HG02981 (cell line): ENCODE results near the gene TLX2.

ENCODE experiments used
- ATAC-seq: cut with Tn5 transposase; IDR thresholded peaks from one replicate; pipeline ENCODE4 v1.9.1; 2021; ENCODE audit warnings: mild to moderate bottlenecking, moderate library complexity; ENCODE audit not compliant: unreplicated experiment

The TLX2 gene

GRCh38 chr2:74530239-74531187 lies 16.3 kb downstream of the TLX2 start:
- peak; percentile 31 for ATAC-seq

GRCh38 chr2:74531666-74532065 lies 17.4 kb downstream of the TLX2 start:
- ATAC-seq: no peak

GRCh38 chr2:74532222-74532621 lies 18.0 kb downstream of the TLX2 start:
- ATAC-seq: no peak

DNA sequence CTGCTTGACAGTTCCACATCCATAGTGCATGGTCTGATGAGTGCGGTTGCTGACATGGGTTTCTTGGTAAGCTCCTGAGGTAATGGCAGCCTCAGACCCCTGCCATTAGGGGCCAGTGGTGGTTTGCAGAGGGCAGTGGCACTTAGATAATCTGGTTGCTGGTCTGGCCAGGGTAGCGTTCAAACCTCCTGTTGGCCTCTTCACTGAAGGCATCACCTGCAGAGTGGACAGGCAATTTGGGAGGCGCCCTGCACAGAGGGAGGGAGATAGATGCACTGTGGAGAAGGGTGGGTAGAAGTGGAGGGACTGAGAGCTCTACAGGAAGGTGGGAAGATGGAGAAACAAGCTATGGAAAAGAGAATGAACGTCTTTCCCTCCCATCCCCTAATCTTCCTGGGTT lies 19.2 kb downstream of the TLX2 start:
- no peak for ATAC-seq

DNA sequence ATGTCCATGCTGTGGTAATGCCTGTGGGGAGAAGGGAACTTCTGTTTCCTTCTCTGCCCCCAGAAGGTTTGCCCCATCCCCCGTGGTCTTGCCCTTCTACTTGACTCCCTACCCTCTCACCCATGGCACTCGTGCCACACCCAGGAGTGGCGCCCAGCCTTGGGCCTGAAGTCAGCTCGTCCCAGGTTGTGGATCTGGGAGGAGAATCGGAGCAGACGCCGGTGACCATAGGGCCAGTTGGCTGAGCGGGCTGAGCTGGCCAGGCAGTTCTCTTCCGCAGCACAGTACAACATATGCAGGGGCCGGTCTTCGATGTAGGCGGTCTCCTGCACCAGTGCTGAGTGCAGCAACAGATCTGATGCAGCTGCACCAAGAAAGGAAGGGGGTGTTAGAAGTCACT lies 20.2 kb downstream of the TLX2 start:
- no peak for ATAC-seq

DNA sequence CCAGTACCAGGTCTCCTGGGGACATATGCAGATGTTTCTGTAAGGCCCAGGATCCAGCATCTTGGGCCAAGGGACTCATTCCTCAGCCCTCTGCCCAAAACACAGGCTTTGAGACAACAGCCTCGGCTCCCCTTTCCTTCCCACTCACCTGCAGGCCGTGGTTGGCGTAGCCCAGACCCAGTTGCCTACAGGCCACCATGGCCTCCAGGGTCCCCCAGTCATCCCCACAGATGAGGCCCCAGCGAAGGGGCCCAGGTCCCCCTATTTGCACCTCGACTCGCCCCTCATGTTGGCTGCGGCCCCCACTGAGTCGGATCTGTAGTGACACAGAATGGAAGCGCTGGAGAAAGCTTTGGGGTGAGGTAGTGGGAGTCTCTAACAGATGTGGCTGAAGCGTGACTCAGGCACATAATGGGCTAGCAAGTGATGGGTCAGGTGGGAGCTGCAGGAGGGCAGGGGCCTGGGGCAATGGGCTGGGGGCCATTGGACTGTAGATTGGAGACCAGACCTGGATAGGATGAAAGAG lies 21.3 kb downstream of the TLX2 start:
- no peak for ATAC-seq

DNA sequence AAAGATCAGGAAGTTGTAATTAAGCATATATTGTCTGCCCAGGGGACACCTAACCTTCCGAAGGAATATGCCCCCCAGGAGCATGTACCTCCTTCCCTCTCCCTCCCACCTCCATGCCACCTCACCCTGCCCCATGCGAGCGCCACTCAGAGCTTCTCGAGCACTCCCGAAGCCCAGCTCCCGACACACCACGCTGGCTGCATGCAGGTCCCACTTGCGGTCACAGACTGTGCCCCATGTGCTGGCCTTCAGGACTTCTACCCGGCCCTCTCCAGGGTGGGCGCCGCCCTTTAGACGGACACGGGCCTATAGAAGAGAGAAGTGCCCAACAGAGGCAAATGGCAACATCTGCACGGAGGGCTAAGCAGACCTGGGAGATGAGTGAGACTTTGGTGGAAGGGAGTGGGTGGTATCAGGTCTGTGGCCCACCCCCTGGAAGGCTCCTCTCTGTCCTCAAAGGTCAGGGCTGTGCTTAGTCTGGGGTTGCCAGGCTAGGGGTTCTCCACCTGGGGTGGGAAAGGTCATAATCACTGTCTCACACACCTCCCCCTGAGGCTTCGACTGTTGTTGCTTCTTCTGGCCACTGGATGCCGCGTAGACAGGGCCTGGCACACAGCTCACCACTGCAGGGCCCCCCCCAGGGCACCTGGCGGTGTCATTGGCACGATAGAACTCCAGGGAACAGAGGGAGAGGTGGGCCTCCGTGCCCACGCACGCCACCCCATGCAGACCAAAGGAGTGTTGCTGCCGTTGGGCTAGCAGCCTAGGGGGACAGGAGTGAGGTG lies 22.1 kb downstream of the TLX2 start:
- no peak for ATAC-seq

DNA sequence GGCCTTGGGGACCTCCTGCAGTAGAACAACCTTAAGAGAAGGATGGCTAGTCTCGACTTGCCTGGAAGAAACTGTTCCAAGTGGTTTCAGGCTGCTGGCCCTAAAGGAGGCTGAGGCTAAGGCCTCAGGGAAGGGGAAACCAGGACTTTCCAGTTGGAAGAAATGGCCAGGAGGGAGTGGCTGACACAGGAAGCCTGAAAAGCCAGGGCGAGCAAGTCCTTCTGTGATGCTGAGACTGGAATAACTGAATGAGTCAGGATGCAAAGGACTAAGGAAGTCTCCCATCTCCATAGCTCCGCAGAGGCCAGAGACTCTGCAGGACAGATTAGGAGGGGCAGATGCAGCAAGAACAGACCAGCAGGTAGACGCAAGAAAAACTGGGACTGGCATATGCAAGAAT lies 22.9 kb downstream of the TLX2 start:
- no peak for ATAC-seq

DNA sequence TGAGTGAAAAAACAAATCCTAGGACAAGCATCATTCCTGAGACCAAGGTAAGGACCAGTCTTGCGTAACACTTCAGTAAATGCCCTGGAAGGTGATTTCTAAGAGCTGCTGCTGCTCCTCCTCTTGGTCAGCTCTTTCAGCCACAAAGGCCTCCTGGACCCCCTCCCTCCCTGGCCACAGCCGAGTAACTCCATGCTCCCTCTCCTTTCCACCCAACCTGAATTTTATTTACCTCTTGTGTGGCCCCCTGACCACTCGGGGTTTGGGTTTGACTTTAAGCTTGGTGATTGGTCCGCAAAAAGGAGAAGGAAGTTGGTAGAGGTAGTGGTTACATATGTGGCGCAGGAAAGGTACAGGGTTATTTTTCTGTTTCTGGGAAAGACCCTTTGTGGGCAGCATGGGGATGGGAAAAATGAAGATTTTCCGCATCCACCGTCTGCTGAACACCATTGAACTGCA lies 24.7 kb downstream of the TLX2 start:
- no peak for ATAC-seq

GRCh38 chr2:74540291-74540690 lies 26.0 kb downstream of the TLX2 start:
- no peak for ATAC-seq

DNA sequence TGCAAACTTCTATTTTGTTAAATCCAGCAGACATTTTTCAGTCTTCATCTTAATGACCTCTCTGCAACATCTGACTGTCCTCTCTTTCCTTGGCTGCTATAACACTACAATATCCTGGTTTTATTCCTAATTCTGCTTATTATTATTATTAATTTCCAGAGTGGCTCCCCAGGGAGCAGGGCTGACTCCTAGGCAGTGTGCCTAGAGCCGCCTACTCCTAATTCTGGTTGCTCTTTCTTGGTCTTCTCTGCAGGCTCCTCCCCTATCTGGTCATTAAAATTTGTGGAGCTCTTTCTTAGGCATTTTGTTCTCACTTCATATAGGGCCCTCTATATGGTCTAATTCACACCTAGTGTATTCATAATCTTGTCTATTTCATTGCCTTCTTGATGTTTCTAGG lies 28.7 kb downstream of the TLX2 start:
- ATAC-seq: no peak

DNA sequence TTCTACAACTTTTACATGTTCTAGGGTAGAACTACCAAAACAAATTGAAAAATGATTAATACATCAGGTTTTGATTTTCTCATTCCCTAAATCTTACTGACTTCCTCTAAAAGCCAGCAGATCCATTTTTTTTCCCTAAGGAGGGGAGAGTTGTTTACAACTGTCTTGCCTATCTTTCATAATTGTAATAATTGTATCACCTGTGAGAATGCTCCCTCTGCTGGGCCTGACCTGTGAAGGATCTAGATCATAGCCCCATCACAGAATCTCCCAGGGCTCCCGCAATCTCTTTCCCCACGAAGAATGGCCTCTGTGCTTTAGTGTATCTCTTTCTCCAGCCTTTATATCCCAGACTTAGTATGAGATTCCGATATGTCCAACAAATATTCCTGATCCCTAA lies 30.4 kb downstream of the TLX2 start:
- no peak for ATAC-seq

- no peak for ATAC-seq
These were observed 31.8 kb downstream of the TLX2 start for GRCh38 chr2:74546004-74546403.

GRCh38 chr2:74548285-74548899 lies 34.1 kb downstream of the TLX2 start:
- ATAC-seq: no peak

DNA sequence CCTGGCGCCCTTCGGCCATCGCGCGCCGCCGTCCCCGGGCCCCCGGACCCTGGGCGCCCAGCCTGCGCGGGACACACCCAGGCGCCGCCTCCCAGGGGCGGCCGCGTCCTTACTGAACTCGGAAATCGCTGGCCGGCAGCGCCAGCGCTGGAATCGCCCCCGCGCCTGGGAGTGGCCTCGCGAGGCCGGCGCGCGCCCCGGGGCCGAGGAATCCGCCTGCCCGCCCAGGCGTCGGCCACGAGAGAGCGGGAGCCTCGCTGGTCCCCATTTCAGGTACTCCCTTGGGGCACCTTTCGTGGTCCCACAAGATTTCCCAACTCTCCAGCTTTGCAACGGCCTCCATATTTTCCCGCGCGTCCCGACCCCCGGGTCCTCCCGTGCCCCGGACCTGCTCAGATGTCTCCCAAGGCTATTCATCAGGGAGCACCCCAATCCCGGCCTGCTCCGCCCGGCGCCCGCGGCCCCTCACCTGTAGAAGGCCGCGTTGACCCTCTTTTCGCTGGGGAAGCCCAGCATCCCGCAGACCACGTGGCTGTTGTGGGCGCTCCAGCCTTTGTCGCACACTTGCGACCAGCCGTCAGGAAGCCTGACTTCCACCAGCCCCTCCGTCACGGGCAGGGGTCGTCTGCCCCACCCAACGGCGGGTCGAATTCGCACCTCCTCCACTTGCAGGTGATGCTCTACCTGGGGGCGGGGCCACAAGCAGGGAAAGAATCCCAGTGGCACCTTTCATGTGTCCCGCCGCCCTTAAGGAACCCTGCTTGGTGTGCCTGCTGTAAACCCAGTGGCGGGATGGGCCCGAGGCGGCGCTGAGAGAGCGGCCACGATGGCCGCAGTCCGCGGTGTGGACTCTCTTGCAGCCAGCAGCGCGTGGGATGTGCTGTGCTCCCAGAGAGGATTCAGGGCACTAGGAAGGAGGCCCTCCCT lies 34.9 kb downstream of the TLX2 start:
- no peak for ATAC-seq

- ATAC-seq: no peak
These were observed 36.0 kb downstream of the TLX2 start for GRCh38 chr2:74550231-74550630.

GRCh38 chr2:74551530-74551929 lies 37.3 kb downstream of the TLX2 start:
- no peak for ATAC-seq

DNA sequence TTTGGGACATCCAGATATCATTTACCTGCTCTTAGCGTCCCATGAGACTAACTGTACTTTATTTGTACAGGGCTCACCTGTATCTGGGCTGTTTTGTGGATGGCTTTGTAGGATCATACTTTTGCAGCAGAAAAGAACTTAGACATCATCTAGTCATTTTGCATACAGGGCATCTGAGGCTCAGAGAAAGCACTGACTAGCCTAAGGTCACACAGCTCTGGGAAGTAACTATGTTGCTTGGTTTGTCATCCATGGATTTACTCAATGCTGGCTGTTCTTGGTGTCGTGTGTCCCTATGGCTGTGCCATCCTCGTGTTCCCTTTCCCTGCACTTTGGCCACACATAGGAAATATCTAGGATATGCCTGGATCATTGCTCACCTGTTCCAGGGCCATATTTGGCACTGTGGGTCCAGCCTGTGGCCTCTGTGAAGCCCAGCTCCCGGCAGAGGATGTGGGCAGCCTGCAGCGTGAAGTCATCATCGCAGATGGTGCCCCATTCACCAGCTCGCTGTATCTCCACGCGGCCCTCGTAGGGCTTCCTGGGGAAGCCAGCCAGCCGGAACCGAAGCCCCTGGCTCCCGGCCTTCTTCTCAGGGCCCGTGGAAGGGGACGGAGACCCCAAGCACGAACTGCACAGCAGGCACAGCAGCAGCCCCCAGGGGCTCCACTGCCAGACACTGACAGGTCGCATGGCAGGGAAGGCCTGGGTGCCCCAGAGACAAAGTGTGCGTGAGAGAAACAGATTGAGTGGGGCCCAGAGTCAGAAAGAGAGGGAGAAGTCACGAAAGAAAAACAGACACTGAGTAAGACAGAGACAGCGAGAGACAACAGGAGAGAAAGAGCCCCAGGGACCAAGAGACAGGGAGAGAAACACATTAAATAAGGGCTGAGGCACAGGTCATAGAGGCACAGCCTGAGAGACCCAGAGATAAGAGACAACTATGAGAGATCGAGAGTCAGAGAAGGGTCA lies 38.0 kb downstream of the TLX2 start:
- ATAC-seq: no peak
